ENCODE data around the gene KNDC1. TPM values are rescaled to one million over a fixed set of nuclear protein-coding genes. Genes with fewer than 3 reads are reported as not detected.

Gene KNDC1
- total and polyA plus RNA-seq, 2 of the 13 experiments (the other 11 are each of a cell fraction or from before 2014, with no cell fraction given), result 0.69 TPM; not detected in 1

GRCh38 chr10:133159611-133159949 lies 439 bp upstream of the KNDC1 start:
- Histone ChIP-seq H3K4me1 (ENCODE audit: insufficient read depth, low read length) (peaks cover 17% of the 10 kb centered on the region), H3K27me3 (ENCODE audit: control insufficient read depth in 1 of 2, insufficient read depth in 2 of 2, low read length in 2 of 2) (peaks cover 9 to 45% of the 10 kb centered on the region in 2 experiments), H3K9me3 (ENCODE audit: low read length) (no peaks in the 10 kb centered on the region), H2AFZ (ENCODE audit: low read length) (no peak overlapping the region), H3K27ac (ENCODE audit: extremely low read length, insufficient read depth, low read length) (no peak overlapping the region), H3K36me3 (replicated peaks in 1 of 2; ENCODE audit: control insufficient read depth in 1 of 2, insufficient read depth in 2 of 2, low read length in 2 of 2) (no peaks in the 10 kb centered on the region), H3K79me2 (ENCODE audit: insufficient read depth, low read length) (no peaks in the 10 kb centered on the region), H3K4me2 (ENCODE audit: low read depth, low read length) (no peak overlapping the region), H3K9ac (ENCODE audit: insufficient read depth, low read depth, low read length) (no peak overlapping the region), H3K4me3 (replicated peaks in 1 of 3; ENCODE audit: insufficient read depth in 1 of 3, low read depth in 2 of 3, low read length in 3 of 3) (no peak overlapping the region; a peak in 1 of 6 replicates), H4K20me1 (ENCODE audit: insufficient read depth, low read length) (no peaks in the 10 kb centered on the region)
- TF ChIP-seq RFX5 (IDR thresholded peaks at IDR 0.05; ENCODE audit: low read depth, low read length), result no peak
- no peak for TF ChIP-seq ZNF253 (CRISPR knock-in tag; IDR thresholded peaks at IDR 0.05; ENCODE audit: borderline replicate concordance)
- TF ChIP-seq CBFB (CRISPR knock-in tag; IDR thresholded peaks at IDR 0.05), result no peak
- no peak for TF ChIP-seq TSC22D2 (CRISPR knock-in tag; IDR thresholded peaks at IDR 0.05; ENCODE audit: borderline replicate concordance)
- no peak for TF ChIP-seq MTA3 (CRISPR knock-in tag; IDR thresholded peaks at IDR 0.05)
- no peak for TF ChIP-seq FLYWCH1 (CRISPR knock-in tag; IDR thresholded peaks at IDR 0.05)
- no peak for TF ChIP-seq ATF3 (CRISPR knock-in tag; IDR thresholded peaks at IDR 0.05)
- no peak for TF ChIP-seq ZNF772 (CRISPR knock-in tag; IDR thresholded peaks at IDR 0.05)
- no peak for TF ChIP-seq PCBP1 (IDR thresholded peaks at IDR 0.05; ENCODE audit: borderline replicate concordance, low read depth, low read length)
- TF ChIP-seq ZBTB3 (CRISPR knock-in tag; IDR thresholded peaks at IDR 0.05; ENCODE audit: borderline replicate concordance, low read depth), result no peak
- TF ChIP-seq SRSF9 (IDR thresholded peaks at IDR 0.05; ENCODE audit: borderline replicate concordance, insufficient read depth, low read depth, low read length, poor library complexity, severe bottlenecking), result no peak
- no peak for TF ChIP-seq CENPT (CRISPR knock-in tag; IDR thresholded peaks at IDR 0.05; ENCODE audit: low read depth)
- in situ Hi-C loops (cut with HindIII; ENCODE audit: extremely low pct_ligation_motif_present, low pct_unique_long_range_greater_than_20kb), result no loop called here
- intact Hi-C loops (cut with micrococcal nuclease; ENCODE audit: unreplicated experiment), result no loop called here
- ATAC-seq (no peak), FAIRE-seq (no peak), DNase-seq (ENCODE audit: low spot score) (no peak)
- POLR2A ChIA-PET, result no interaction called here
- BruUV-seq (replicated peaks), result no TSS peak
- CTCF ChIA-PET (ENCODE audit: low intra/inter-chr PET ratio, low total read pairs), result no interaction called here
- WGBS (ENCODE audit: low lambda C conversion rate), result 0% methylated on average over 1 of the region's 18 CpGs

Measured in HepG2 (cell line).